Breast epithelium (tissue), 3 donors: ENCODE data around the gene TENM4.

Experiments
- POLR2A ChIP-seq: fragments of 450-650 bp; IDR thresholded peaks from one replicate; pipeline ENCODE4 v1.6.1; 2016; ENCODE audit warnings: antibody characterized with exemption, mild to moderate bottlenecking, moderate library complexity
- TF ChIP-seq, protein P1 (sequence below), 3 donors: fragments of 450-650 bp; IDR thresholded peaks; one replicate each; pipeline ENCODE4 v1.5.1; 2016 to 2017; ENCODE audit warnings: antibody characterized with exemption in 3 of 3, mild to moderate bottlenecking in 3 of 3, moderate library complexity in 3 of 3

DNA sequence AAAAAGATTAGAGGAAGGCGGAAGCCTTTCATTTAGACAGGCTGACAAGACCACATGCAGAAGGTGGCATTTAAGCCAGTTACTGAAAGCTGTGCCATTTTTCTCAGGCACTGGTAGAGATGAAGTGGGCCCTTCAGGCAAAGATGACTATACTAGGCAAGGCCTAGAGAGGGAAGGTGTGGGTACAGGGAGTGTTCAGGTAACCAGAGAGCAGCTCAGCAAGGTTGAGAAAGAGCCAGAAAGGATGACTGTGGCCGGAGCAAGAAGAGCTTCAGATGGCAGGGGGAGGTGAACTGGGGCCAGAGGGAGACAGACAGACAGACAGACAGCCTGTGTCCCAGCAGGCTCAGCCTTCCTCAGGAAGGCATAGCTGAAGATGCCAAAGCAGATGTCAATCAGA lies 778.0 kb downstream of the TENM4 start:
- TF ChIP-seq, protein P1, sequence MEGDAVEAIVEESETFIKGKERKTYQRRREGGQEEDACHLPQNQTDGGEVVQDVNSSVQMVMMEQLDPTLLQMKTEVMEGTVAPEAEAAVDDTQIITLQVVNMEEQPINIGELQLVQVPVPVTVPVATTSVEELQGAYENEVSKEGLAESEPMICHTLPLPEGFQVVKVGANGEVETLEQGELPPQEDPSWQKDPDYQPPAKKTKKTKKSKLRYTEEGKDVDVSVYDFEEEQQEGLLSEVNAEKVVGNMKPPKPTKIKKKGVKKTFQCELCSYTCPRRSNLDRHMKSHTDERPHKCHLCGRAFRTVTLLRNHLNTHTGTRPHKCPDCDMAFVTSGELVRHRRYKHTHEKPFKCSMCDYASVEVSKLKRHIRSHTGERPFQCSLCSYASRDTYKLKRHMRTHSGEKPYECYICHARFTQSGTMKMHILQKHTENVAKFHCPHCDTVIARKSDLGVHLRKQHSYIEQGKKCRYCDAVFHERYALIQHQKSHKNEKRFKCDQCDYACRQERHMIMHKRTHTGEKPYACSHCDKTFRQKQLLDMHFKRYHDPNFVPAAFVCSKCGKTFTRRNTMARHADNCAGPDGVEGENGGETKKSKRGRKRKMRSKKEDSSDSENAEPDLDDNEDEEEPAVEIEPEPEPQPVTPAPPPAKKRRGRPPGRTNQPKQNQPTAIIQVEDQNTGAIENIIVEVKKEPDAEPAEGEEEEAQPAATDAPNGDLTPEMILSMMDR (IDR thresholded peaks at IDR 0.05) = no peak
- no peak for TF ChIP-seq POLR2A
